ENCODE data around the gene MOB3A. TPM values are rescaled to one million over a fixed set of nuclear protein-coding genes. Genes with fewer than 3 reads are reported as not detected.

MOB3A gene
- polyA plus RNA-seq, 1 donor (not counting 4 experiments of a cell fraction or from before 2014, with no cell fraction given) = 34.2 TPM

DNA sequence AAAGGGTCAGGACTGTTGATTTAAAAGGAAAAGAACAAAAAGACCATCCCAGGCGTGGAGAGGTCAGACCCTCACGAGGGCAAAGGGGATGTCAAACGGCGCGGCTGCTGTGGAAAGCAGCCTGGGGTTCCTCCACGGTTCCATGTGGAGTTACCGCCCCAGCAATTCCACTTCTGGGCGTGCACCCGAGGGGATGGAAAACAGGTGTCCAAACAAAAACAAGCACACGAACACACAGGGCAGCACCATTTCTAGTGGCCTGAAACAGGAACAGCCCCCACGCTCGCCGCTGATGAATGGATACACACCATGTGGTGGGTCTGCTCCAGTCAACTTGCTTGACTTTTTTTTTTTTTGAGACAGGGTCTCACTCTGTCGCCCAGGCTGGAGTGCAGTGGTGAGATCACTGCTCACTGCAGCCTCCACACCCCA lies 44.0 kb upstream of the MOB3A start:
- peaks cover 25% of the 10 kb centered on the region for H4K20me1 ChIP-seq (ENCODE audit: control insufficient read depth, extremely low read depth, insufficient read depth, low read length)
- peaks cover 19 to 39% of the 10 kb centered on the region in 2 experiments for H3K36me3 ChIP-seq (ENCODE audit: control insufficient read depth in 2 of 2, extremely low read depth in 1 of 2, insufficient read depth in 2 of 2, low read length in 2 of 2)
- H2AFZ ChIP-seq (ENCODE audit: control insufficient read depth, low read length) = no peak overlapping the region
- no peaks in the 10 kb centered on the region for H3K4me1 ChIP-seq (ENCODE audit: control insufficient read depth, extremely low read depth, insufficient read depth, low read length)
- H3K9me3 ChIP-seq (ENCODE audit: control insufficient read depth, low read depth, low read length) = no peaks in the 10 kb centered on the region
- no peak for DNase-seq (ENCODE audit: low read depth, low spot score)
- TF ChIP-seq EZH2 (IDR thresholded peaks at IDR 0.05; ENCODE audit: low read length) = no peak
- TF ChIP-seq, protein P1, sequence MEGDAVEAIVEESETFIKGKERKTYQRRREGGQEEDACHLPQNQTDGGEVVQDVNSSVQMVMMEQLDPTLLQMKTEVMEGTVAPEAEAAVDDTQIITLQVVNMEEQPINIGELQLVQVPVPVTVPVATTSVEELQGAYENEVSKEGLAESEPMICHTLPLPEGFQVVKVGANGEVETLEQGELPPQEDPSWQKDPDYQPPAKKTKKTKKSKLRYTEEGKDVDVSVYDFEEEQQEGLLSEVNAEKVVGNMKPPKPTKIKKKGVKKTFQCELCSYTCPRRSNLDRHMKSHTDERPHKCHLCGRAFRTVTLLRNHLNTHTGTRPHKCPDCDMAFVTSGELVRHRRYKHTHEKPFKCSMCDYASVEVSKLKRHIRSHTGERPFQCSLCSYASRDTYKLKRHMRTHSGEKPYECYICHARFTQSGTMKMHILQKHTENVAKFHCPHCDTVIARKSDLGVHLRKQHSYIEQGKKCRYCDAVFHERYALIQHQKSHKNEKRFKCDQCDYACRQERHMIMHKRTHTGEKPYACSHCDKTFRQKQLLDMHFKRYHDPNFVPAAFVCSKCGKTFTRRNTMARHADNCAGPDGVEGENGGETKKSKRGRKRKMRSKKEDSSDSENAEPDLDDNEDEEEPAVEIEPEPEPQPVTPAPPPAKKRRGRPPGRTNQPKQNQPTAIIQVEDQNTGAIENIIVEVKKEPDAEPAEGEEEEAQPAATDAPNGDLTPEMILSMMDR (optimal IDR thresholded peaks at IDR 0.05 in 1 of 3, IDR thresholded peaks at IDR 0.05 in 1 of 3, conservative IDR thresholded peaks at IDR 0.05 in 1 of 3; ENCODE audit: extremely low read depth in 1 of 3, insufficient read depth in 2 of 3, low read length in 3 of 3) = no peak
- dilution Hi-C loops (cut with MboI; ENCODE audit: extremely low pct_ligation_motif_present, low sequenced_read_pairs) = no loop called here
- H3K4me3 ChIP-seq (ENCODE audit: control insufficient read depth in 2 of 3, extremely low read depth in 1 of 3, insufficient read depth in 2 of 3, low read depth in 1 of 3, low read length in 3 of 3) = no peak overlapping the region
- peaks cover 90% of the 10 kb centered on the region for H3K79me2 ChIP-seq (ENCODE audit: control insufficient read depth, insufficient read depth, low read length)
- no peaks in the 10 kb centered on the region for H3K27me3 ChIP-seq (ENCODE audit: control insufficient read depth, extremely low read depth, insufficient read depth, low read length)
- H3K9ac ChIP-seq (ENCODE audit: control insufficient read depth, extremely low read depth, insufficient read depth, low read length) = no peak overlapping the region
- no peak for FAIRE-seq
- no peak overlapping the region for H3K4me2 ChIP-seq (ENCODE audit: control insufficient read depth, extremely low read depth, insufficient read depth, low read depth, low read length)
- H3K9me1 ChIP-seq (ENCODE audit: control insufficient read depth, extremely low read depth, insufficient read depth, low read length) = no peaks in the 10 kb centered on the region
- H3K27ac ChIP-seq (ENCODE audit: control insufficient read depth, insufficient read depth, low read length) = no peak overlapping the region

DNA sequence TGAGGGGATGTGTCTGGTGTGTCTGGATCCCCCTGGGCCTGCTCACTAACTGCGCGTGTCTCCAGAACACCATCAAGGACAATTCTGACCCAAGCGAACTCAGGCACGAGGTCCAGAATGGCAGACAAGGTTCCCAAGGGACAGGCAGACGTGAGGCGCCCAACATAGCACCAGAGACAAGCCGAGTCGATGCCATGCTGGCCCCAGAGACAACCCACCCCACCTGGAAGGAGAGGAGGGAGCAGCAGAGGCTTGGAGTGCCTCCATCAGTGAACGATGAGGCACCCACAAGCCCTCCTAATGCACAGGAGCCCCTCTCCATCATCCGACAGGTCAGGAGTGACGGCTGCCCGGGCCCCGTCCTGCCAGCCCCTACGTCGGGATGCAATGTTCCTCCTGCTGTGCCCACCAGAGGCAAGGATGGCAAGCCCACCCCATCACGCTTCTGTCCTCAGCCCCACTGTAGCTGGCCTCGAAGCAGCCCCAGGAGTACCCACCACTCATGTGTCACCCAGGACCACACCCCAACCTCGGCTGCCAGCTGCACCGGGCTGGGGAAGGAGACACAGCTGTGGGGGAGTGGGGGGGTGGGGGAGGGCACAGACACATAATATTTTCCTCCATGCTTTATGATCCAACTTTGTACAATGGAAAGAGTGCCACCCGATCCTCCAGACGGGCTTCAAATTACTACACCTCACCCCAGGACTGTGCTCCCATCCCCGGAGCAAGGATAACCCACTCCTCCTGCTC lies 43.4 kb upstream of the MOB3A start:
- Histone ChIP-seq H3K4me1 (ENCODE audit: control insufficient read depth, extremely low read depth, insufficient read depth, low read length) (no peaks in the 10 kb centered on the region), H3K9ac (ENCODE audit: control insufficient read depth, extremely low read depth, insufficient read depth, low read length) (no peak overlapping the region), H3K9me3 (ENCODE audit: control insufficient read depth, low read depth, low read length) (no peaks in the 10 kb centered on the region), H3K4me2 (ENCODE audit: control insufficient read depth, extremely low read depth, insufficient read depth, low read depth, low read length) (no peak overlapping the region), H3K27ac (ENCODE audit: control insufficient read depth, insufficient read depth, low read length) (no peak overlapping the region), H4K20me1 (ENCODE audit: control insufficient read depth, extremely low read depth, insufficient read depth, low read length) (peaks cover 19% of the 10 kb centered on the region), H3K9me1 (ENCODE audit: control insufficient read depth, extremely low read depth, insufficient read depth, low read length) (no peaks in the 10 kb centered on the region), H3K79me2 (ENCODE audit: control insufficient read depth, insufficient read depth, low read length) (peaks cover 84% of the 10 kb centered on the region), H3K4me3 (ENCODE audit: control insufficient read depth in 2 of 3, extremely low read depth in 1 of 3, insufficient read depth in 2 of 3, low read depth in 1 of 3, low read length in 3 of 3) (no peak overlapping the region), H3K27me3 (ENCODE audit: control insufficient read depth, extremely low read depth, insufficient read depth, low read length) (no peaks in the 10 kb centered on the region), H2AFZ (ENCODE audit: control insufficient read depth, low read length) (no peak overlapping the region), H3K36me3 (ENCODE audit: control insufficient read depth in 2 of 2, extremely low read depth in 1 of 2, insufficient read depth in 2 of 2, low read length in 2 of 2) (peaks cover 16 to 34% of the 10 kb centered on the region in 2 experiments)
- dilution Hi-C loops (cut with MboI; ENCODE audit: extremely low pct_ligation_motif_present, low sequenced_read_pairs) = no loop called here
- TF ChIP-seq, protein P1 (optimal IDR thresholded peaks at IDR 0.05 in 1 of 3, IDR thresholded peaks at IDR 0.05 in 1 of 3, conservative IDR thresholded peaks at IDR 0.05 in 1 of 3; ENCODE audit: extremely low read depth in 1 of 3, insufficient read depth in 2 of 3, low read length in 3 of 3) = no peak
- TF ChIP-seq EZH2 (IDR thresholded peaks at IDR 0.05; ENCODE audit: low read length) = no peak
- no peak for FAIRE-seq
- no peak for DNase-seq (ENCODE audit: low read depth, low spot score)
